ENCODE measurements around the gene YY2. TPM values are rescaled to one million over a fixed set of nuclear protein-coding genes. Genes with fewer than 3 reads are reported as not detected.

The YY2 gene
- total RNA-seq (2011; cell fraction: chromatin; rRNA removed; ENCODE audit: low replicate concordance) = 1.4 and 6.4 TPM in 2 replicates
- total RNA-seq (2011; cell fraction: nucleolus; rRNA removed) = 1.2 and 2.0 TPM in 2 replicates
- 4.2 and 7.0 TPM in 2 replicates for total RNA-seq (2011; cell fraction: nucleoplasm; rRNA removed)
- total RNA-seq (2014; rRNA removed) (1.0 TPM in 2 replicates), total RNA-seq (2014; rRNA removed; fragmentation: Illumina TruSeq; extraction: Trizol) (1.0 and 1.3 TPM in 2 replicates), total RNA-seq (2015; rRNA removed; fragmentation: Illumina TruSeq; extraction: Trizol) (1.0 and 1.2 TPM in 2 replicates), total RNA-seq (2021) (2.2 TPM in 2 replicates), polyA plus RNA-seq (2011; rRNA removed) (1.1 and 1.2 TPM in 2 replicates), polyA plus RNA-seq (2014; fragmentation: Illumina TruSeq; extraction: Trizol) (1.9 and 2.4 TPM in 2 replicates), polyA plus RNA-seq (2014; fragmentation: Nextera tagmentation; extraction: Ambion mirVana) (under 1 TPM; 0.77 to 0.87 TPM), polyA plus RNA-seq (2014; rRNA removed) (0.53 and 1.7 TPM in 2 replicates), polyA minus RNA-seq (2011; rRNA and poly(A)+ RNA removed) (1.7 and 1.9 TPM in 2 replicates), Bru-seq, nascent RNA (percentile 71 among the genes with signal in this experiment), BruChase-seq, experiment 1, labeled RNA remaining after a 2-hour chase (percentile 77 among the genes with signal in this experiment), BruChase-seq, experiment 2, labeled RNA remaining after a 6-hour chase (percentile 76 among the genes with signal in this experiment)
- 1.0 and 1.3 TPM in 2 replicates for polyA plus RNA-seq (2011; cell fraction: cytosol; rRNA removed)
- polyA plus RNA-seq (2011; cell fraction: nucleus; rRNA removed) = 1.1 and 1.9 TPM in 2 replicates
- 2.0 and 2.3 TPM in 2 replicates for polyA plus RNA-seq (2012)
- polyA minus RNA-seq (2011; cell fraction: cytosol; rRNA and poly(A)+ RNA removed) = 1.0 and 1.6 TPM in 2 replicates
- polyA minus RNA-seq (2011; cell fraction: nucleus; rRNA and poly(A)+ RNA removed) = 1.1 and 1.8 TPM in 2 replicates
- long read RNA-seq, experiment 1, partial matches to known transcripts = 0 of 2 reads
- long read RNA-seq, experiment 1, other reads (novel, unspliced or antisense) = 0 of 2 reads
- long read RNA-seq, experiment 2, partial matches to known transcripts = 0 of 1 reads
- long read RNA-seq, experiment 2, other reads (novel, unspliced or antisense) = 0 of 1 reads
- long read RNA-seq, experiment 3 = 0 reads

DNA sequence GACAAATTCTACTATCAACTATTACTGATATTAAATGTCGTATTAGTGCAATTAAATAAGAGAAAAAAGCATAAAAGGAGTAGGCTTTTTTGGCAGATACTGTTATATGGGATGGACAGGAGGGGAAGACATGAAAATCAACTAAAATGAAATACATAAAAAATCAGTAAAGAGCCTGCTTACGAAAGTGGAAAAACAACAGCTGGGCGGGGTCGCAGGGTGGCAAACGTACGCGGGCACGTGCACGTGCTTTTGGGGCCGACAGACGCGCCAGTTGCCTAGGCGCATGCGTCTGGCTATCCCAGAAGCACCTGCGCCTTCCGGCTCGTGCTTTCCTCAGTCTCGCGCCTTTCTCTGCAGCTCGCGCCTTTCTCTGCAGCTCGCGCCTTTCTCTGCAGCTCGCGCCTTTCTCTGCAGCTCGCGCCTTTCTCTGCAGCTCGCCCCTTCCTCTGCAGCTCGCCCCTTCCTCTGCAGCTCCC is at the start of gene YY2:
Gene YY2, plus strand, starts transcription at position 51 of the 479 bp plus-strand sequence. CDS start 498 bp downstream, outside the sequence.
- CTCF ChIA-PET (ENCODE audit: low intra/inter-chr PET ratio) = no interaction called here
- Histone ChIP-seq H3K27ac (ENCODE audit: extremely low read depth, low read depth, low read length) (no peak within 1 kb of the TSS), H3K27me3 (ENCODE audit: control insufficient read depth in 2 of 2, insufficient read depth in 2 of 2, low read length in 2 of 2) (no peaks in the 10 kb centered on the region), H4K20me1 (replicated peaks; ENCODE audit: control insufficient read depth, insufficient read depth, low read length) (no peaks in the 10 kb centered on the region), H3K79me2 (ENCODE audit: control insufficient read depth, insufficient read depth, low read length) (no peaks in the 10 kb centered on the region), H3K9me1 (ENCODE audit: control insufficient read depth, insufficient read depth, low read length) (no peaks in the 10 kb centered on the region), H3K4me1 (replicated peaks in 1 of 2; ENCODE audit: control insufficient read depth in 2 of 2, insufficient read depth in 2 of 2, low read length in 2 of 2) (no peaks in the 10 kb centered on the region), H3K4me2 (ENCODE audit: insufficient read depth, low read length) (no peak within 1 kb of the TSS), H3K9ac (ENCODE audit: insufficient read depth in 1 of 2, low read depth in 2 of 2, low read length in 2 of 2) (no peak within 1 kb of the TSS), H3K36me3 (ENCODE audit: control insufficient read depth, insufficient read depth, low read length) (peaks cover 23% of the 10 kb centered on the region; the same call in 2 of the 3 replicates), H3K4me3 (no peak within 1 kb of the TSS), H3K9me3 (replicated peaks; ENCODE audit: control insufficient read depth, insufficient read depth, low read depth, low read length) (no peaks in the 10 kb centered on the region; the same call in 1 of the 2 replicates), H2AFZ (ENCODE audit: low read depth, low read length) (no peak within 1 kb of the TSS)
- TF ChIP-seq, protein P1, sequence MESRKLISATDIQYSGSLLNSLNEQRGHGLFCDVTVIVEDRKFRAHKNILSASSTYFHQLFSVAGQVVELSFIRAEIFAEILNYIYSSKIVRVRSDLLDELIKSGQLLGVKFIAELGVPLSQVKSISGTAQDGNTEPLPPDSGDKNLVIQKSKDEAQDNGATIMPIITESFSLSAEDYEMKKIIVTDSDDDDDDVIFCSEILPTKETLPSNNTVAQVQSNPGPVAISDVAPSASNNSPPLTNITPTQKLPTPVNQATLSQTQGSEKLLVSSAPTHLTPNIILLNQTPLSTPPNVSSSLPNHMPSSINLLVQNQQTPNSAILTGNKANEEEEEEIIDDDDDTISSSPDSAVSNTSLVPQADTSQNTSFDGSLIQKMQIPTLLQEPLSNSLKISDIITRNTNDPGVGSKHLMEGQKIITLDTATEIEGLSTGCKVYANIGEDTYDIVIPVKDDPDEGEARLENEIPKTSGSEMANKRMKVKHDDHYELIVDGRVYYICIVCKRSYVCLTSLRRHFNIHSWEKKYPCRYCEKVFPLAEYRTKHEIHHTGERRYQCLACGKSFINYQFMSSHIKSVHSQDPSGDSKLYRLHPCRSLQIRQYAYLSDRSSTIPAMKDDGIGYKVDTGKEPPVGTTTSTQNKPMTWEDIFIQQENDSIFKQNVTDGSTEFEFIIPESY (CRISPR knock-in tag; IDR thresholded peaks at IDR 0.05) = peak; percentile 52; the same call in 1 of the 2 replicates
- no peak for TF ChIP-seq STAT5B (CRISPR knock-in tag; IDR thresholded peaks at IDR 0.05)
- 95% methylated on average over 4 of the region's 29 CpGs for WGBS (ENCODE audit: insufficient coverage, low coverage, missing lambda C conversion rate)
- ATAC-seq (no peak), FAIRE-seq (no peak), DNase-seq (ENCODE audit: extremely low read depth in 1 of 4, low spot score in 3 of 4) (no peak)
- no TSS peak for BruUV-seq (replicated peaks)
- intact Hi-C loops (cut with micrococcal nuclease) (no loop called here), in situ Hi-C loops (cut with MboI) (no loop called here)
- POLR2A ChIA-PET = interaction anchor here (1.1 kb wide), 1 partner anchor 16 kb away, joined by 4 read pairs; the partner anchor contains the start of gene MBTPS2

Measured in K562 (cell line).